Panc1 (cell line): ENCODE data around the gene SCEL.

Experiments used
- POLR2AphosphoS5 ChIP-seq: IDR thresholded peaks from 2 replicates; pipeline ENCODE4 v1.6.1; 2012; ENCODE audit warnings: mild to moderate bottlenecking, low read depth, low read length, moderate library complexity
- TCF7L2 ChIP-seq: IDR thresholded peaks from 2 replicates; pipeline ENCODE4 v1.6.1; 2011; ENCODE audit warnings: mild to moderate bottlenecking, low read depth, low read length, inconsistent platforms
- TF ChIP-seq, protein P1 (sequence below): fragments of 450-650 bp; IDR thresholded peaks from 2 replicates; pipeline ENCODE4 v1.5.1; 2017; ENCODE audit warnings: mild to moderate bottlenecking

DNA sequence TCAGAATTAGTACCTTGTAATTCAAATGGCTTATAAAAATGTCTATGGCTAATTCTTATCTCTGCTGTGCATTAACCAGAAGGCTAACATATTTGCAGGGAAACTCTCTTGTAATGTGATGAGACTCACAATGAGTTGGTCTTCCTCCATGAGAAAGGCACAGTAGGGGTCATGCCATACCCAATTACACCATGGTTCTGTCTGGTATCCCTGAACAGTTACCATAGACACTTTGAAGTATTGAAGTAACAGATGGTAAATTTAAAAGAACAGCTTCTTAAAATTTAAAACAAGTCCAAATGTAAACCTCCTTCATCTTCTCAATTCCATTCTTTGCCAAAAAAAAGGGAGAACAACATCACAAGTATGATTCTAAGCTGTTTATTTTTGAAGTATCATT lies 139.3 kb downstream of the SCEL start:
- TF ChIP-seq, protein P1, sequence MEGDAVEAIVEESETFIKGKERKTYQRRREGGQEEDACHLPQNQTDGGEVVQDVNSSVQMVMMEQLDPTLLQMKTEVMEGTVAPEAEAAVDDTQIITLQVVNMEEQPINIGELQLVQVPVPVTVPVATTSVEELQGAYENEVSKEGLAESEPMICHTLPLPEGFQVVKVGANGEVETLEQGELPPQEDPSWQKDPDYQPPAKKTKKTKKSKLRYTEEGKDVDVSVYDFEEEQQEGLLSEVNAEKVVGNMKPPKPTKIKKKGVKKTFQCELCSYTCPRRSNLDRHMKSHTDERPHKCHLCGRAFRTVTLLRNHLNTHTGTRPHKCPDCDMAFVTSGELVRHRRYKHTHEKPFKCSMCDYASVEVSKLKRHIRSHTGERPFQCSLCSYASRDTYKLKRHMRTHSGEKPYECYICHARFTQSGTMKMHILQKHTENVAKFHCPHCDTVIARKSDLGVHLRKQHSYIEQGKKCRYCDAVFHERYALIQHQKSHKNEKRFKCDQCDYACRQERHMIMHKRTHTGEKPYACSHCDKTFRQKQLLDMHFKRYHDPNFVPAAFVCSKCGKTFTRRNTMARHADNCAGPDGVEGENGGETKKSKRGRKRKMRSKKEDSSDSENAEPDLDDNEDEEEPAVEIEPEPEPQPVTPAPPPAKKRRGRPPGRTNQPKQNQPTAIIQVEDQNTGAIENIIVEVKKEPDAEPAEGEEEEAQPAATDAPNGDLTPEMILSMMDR, result no peak
- TF ChIP-seq TCF7L2, result no peak
- TF ChIP-seq POLR2AphosphoS5, result no peak
